ENCODE data around the gene NLRP9. TPM values are rescaled to one million over a fixed set of nuclear protein-coding genes. Genes with fewer than 3 reads are reported as not detected.

NLRP9 gene
- total RNA-seq, 4 donors from 2014 or later = not detected

- H3K27me3 ChIP-seq = no peaks in the 10 kb centered on the region
- DNase-seq (ENCODE audit: low spot score in 2 of 2) = no peak
- TF ChIP-seq POLR2AphosphoS5 (IDR thresholded peaks at IDR 0.05) = no peak
- TF ChIP-seq POLR2A (IDR thresholded peaks at IDR 0.05) = no peak
- no peak for TF ChIP-seq EP300 (IDR thresholded peaks at IDR 0.05)
- no peak for TF ChIP-seq CTCF (IDR thresholded peaks at IDR 0.05)
- H3K4me1 ChIP-seq = peaks cover 13% of the 10 kb centered on the region
- 88% methylated on average over 4 of the region's 4 CpGs for WGBS
- no peak overlapping the region for H3K4me3 ChIP-seq
- no peaks in the 10 kb centered on the region for H3K9me3 ChIP-seq
- H3K36me3 ChIP-seq = peaks cover 88% of the 10 kb centered on the region
- H3K27ac ChIP-seq = no peak overlapping the region
Observed at GRCh38 chr19:55667006-55667381, 71.2 kb downstream of the NLRP9 start.

- Histone ChIP-seq H3K27me3 (no peaks in the 10 kb centered on the region), H3K4me3 (no peak overlapping the region), H3K4me1 (peaks cover 13% of the 10 kb centered on the region), H3K27ac (no peak overlapping the region), H3K36me3 (peaks cover 93% of the 10 kb centered on the region), H3K9me3 (no peaks in the 10 kb centered on the region)
- TF ChIP-seq CTCF (IDR thresholded peaks at IDR 0.05) (no peak), POLR2A (IDR thresholded peaks at IDR 0.05) (no peak), EP300 (IDR thresholded peaks at IDR 0.05) (no peak), POLR2AphosphoS5 (IDR thresholded peaks at IDR 0.05) (no peak)
- DNase-seq (ENCODE audit: low spot score in 2 of 2) = no peak
- 100% methylated on average over 2 of the region's 12 CpGs for WGBS
Observed at GRCh38 chr19:55666343-55667005, 71.7 kb downstream of the NLRP9 start.

GRCh38 chr19:55663846-55664536, 74.2 kb downstream of the NLRP9 start:
- H3K9me3 ChIP-seq = no peaks in the 10 kb centered on the region
- TF ChIP-seq POLR2A (IDR thresholded peaks at IDR 0.05) (no peak), EP300 (IDR thresholded peaks at IDR 0.05) (no peak), POLR2AphosphoS5 (IDR thresholded peaks at IDR 0.05) (no peak), CTCF (IDR thresholded peaks at IDR 0.05) (no peak)
- WGBS = 87% methylated on average over 9 of the region's 20 CpGs
- H3K4me3 ChIP-seq = no peak overlapping the region
- peaks cover 28% of the 10 kb centered on the region for H3K4me1 ChIP-seq
- H3K27me3 ChIP-seq = no peaks in the 10 kb centered on the region
- no peak for DNase-seq (ENCODE audit: low spot score in 2 of 2)
- H3K36me3 ChIP-seq = peaks cover 97% of the 10 kb centered on the region
- no peak overlapping the region for H3K27ac ChIP-seq

- H3K27ac ChIP-seq = no peak overlapping the region
- no peak for TF ChIP-seq CTCF (IDR thresholded peaks at IDR 0.05)
- no peak for TF ChIP-seq POLR2A (IDR thresholded peaks at IDR 0.05)
- TF ChIP-seq POLR2AphosphoS5 (IDR thresholded peaks at IDR 0.05) = no peak
- no peak for TF ChIP-seq EP300 (IDR thresholded peaks at IDR 0.05)
- H3K9me3 ChIP-seq = no peaks in the 10 kb centered on the region
- no peaks in the 10 kb centered on the region for H3K27me3 ChIP-seq
- WGBS = 74% methylated on average over 7 of the region's 7 CpGs
- H3K4me1 ChIP-seq = peaks cover 38% of the 10 kb centered on the region
- no peak for DNase-seq (ENCODE audit: low spot score in 2 of 2)
- H3K36me3 ChIP-seq = peaks cover 77% of the 10 kb centered on the region
- no peak overlapping the region for H3K4me3 ChIP-seq
Observed at GRCh38 chr19:55661826-55662225, 76.4 kb downstream of the NLRP9 start.

- no peak for TF ChIP-seq POLR2A (IDR thresholded peaks at IDR 0.05)
- TF ChIP-seq EP300 (IDR thresholded peaks at IDR 0.05) = no peak
- TF ChIP-seq CTCF (IDR thresholded peaks at IDR 0.05) = no peak
- no peak for TF ChIP-seq POLR2AphosphoS5 (IDR thresholded peaks at IDR 0.05)
- H3K4me1 ChIP-seq = peaks cover 45% of the 10 kb centered on the region
- H3K4me3 ChIP-seq = no peak overlapping the region
- H3K36me3 ChIP-seq = peaks cover 69% of the 10 kb centered on the region
- no peaks in the 10 kb centered on the region for H3K9me3 ChIP-seq
- 76% methylated on average over 15 of the region's 16 CpGs for WGBS
- no peaks in the 10 kb centered on the region for H3K27me3 ChIP-seq
- H3K27ac ChIP-seq = no peak overlapping the region
- DNase-seq (ENCODE audit: low spot score in 2 of 2) = no peak
Observed at GRCh38 chr19:55660991-55661390, 77.2 kb downstream of the NLRP9 start.

Measured in suprapubic skin (tissue), 4 donors.